ENCODE results near the gene EMID1.
A peak's percentile ranks its signal among the peaks of the same experiment; 100 is the strongest.
"Not testable (repeated sequence)": the region's sequence is repeated elsewhere in the genome, so short reads cannot be mapped to it uniquely, and the experiment has no call there.

The EMID1 gene

DNA sequence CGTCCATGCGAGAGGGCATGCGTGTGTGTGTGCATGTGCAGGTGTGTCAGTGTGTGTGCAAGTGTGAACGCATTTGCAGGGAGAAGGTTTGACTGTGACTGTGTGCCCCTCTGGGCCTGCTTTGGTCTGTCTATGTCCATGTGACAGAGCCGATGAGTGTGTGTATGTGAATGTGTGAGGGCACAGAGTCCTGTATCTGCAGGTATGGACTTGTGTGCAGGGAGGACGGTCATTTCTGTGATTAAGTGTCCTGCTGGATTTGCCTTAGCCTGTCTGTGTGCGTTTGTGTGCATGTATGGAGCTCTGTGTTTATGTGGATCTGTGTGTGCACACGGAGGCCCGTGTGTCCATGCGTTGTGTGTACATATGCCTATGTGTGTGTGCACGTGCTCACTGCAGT, 5.4 kb downstream of the EMID1 start:
- ATAC-seq (no peak), DNase-seq (no peak)

- DNase-seq, result no peak
- no peak for ATAC-seq
Observed at GRCh38 chr22:29211466-29211865, 5.8 kb downstream of the EMID1 start.

DNA sequence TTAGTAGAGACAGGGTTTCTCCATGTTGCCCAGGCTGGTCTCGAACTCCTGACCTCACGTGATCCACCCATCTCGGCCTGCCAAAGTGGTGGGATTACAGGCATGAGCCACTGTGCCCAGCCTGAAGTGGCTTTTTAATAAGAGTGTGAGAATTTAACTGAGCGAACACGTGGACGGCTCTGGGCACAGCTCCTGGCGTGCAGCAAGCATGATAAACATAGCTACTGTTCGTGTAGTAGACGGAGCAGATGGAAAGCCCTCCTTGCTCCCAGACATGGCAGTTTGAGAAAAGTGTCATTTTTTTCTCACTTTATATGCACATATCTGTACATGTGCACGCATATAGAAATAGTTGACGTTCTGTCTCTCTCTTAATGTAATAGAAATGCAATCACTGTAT, 7.0 kb downstream of the EMID1 start:
- no peak for ATAC-seq
- DNase-seq, result no peak

- DNase-seq (no peak), ATAC-seq (no peak)
Observed at GRCh38 chr22:29213493-29213892, 7.8 kb downstream of the EMID1 start.

DNA sequence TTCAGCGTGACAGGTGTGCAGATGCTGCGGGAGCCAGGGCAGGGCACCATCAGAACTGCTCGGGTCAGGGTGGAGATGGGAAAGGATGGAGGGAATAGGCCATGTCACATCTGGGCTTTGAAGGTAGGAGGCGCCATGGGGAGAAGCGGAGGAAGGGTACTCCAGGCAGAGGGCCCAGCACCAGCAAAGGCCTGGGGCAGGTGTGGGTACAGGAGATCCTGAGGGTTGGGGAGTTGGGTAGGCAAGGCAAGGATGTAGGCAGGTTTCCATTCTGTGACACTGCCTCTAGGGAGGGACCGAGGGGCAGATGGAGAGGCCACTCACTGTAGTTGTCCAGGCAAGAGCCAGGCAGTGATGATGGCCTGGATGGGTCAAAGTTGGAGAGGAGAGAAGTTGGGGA, 8.5 kb downstream of the EMID1 start:
- DNase-seq (no peak), ATAC-seq (no peak)

DNA sequence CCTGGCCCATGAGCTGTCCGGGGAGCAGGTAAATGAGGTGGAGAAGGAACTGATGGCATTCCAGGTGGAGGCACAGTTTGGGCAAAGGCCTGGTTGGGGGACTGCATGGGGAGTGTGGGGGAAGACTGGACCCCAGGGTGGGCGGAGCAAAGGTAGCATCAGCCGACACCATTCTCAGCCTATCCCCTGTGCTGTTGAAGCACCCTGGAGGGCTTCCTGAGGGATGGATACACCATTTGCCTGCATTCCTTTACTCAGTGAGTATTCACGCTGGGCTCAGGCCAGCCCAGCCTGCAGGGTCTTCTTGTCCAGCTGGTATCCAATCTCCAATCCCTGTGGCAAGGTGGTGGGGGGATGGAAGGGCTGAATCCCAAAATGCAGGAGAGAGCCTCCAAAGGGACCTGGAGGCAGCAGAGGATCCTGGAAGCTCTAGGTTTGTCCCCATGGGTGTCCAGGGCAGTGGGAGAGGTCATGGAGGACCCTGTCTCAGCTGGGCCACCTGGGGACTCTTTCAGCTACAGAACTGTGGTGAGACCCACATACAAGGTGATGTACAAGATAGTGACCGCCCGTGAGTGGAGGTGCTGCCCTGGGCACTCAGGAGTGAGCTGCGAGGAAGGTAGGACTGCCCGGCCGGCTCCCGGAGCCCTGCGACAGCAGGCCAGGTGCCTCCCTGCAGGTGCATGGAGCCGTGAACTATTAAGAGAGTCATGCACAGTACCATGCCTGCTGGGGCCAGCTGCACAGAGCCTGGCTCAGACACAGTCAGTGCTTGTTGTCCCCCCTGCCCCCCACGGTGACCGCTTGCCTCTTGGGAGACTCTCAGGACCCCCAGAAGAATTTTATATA, 9.5 kb downstream of the EMID1 start:
- no peak for ATAC-seq

GRCh38 chr22:29216011-29216872, 10.5 kb downstream of the EMID1 start:
- ATAC-seq, result no peak
- DNase-seq, result no peak

More for the DNA sequence above, 9.5 kb downstream of the EMID1 start:
- DNase-seq, result no peak

- ATAC-seq (peak; percentile 19), DNase-seq (no peak)
Observed at GRCh38 chr22:29216873-29217666, 11.4 kb downstream of the EMID1 start.

DNA sequence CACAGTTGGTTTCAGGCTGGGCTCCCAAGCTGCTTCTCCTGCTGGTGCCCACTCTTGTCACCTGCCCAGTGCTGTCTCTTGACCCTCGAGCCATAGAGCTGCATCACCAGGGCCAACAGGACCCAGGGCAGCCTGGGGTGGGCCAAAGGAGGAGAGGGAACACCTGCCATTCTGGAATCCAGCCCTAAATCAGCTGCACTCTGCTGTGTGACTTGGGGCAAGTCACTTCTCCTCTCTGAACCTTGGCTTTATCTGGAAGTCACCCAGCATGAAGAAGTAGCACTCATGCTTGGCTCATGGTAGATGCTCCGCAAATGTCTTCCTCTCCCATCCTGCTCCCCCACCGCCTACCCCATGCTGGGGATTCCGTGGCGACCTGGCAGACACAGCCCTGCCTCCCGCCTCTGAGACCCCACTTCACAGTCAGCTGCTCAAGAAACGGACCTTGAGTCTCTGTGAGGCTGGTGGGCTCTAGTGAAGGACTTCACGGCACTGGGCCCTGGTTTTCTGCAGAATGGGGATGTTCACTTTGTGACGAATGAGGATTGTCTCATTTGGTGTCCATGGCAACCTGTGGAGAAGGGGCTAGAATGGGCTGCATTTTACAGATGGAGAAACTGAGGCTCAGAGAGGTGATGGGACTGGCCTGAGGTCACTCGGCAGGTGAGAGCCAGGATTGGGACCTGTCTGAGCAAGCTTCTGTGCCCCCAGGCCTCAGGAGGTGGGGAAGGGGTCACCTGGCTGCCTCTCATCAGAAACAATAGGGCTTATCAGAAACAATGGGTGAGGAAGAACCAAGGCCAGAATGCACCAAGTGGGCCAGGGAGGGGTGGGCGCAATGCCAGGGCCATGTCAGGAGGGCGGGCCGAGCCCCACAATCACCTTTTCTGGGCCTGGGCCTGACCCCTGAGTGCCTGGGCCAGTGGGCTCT, 12.4 kb downstream of the EMID1 start:
- ATAC-seq (no peak), DNase-seq (no peak)

DNA sequence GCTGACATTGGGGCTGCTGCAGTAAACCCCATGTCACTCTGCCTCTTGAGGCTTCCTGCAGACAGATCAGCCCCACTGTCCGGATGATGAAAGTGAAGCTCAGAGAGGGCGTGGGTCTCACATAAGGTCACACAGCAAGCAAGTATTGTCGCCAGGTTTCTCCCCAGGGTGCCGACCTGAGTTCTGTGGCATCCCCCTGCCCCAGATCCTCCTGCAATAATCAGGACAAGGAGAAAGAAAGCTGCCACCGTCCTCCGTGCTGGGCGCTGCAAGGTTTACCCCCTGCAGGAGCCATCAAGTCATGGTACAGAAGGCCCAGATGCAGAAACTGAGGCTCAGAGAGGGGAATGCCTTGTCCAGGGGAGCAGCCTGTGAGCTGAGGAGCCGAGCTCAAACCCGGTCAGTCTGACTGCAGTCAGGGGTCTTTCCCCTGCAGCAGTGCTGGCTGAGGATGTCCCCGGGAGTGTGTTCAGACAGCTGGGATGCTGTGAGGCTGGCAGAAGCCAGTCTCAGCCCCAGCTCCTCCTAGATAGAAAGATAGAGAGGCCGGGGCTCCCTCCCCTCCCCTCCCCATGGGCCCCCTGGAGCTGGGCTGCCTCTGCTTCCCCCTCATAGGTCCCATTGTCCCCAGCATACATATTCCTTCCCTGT, 13.2 kb downstream of the EMID1 start:
- DNase-seq, result no peak
- ATAC-seq, result no peak

- DNase-seq, ATAC-seq: not testable (repeated sequence)
Observed at GRCh38 chr22:29219409-29219782, 13.7 kb downstream of the EMID1 start.

DNA sequence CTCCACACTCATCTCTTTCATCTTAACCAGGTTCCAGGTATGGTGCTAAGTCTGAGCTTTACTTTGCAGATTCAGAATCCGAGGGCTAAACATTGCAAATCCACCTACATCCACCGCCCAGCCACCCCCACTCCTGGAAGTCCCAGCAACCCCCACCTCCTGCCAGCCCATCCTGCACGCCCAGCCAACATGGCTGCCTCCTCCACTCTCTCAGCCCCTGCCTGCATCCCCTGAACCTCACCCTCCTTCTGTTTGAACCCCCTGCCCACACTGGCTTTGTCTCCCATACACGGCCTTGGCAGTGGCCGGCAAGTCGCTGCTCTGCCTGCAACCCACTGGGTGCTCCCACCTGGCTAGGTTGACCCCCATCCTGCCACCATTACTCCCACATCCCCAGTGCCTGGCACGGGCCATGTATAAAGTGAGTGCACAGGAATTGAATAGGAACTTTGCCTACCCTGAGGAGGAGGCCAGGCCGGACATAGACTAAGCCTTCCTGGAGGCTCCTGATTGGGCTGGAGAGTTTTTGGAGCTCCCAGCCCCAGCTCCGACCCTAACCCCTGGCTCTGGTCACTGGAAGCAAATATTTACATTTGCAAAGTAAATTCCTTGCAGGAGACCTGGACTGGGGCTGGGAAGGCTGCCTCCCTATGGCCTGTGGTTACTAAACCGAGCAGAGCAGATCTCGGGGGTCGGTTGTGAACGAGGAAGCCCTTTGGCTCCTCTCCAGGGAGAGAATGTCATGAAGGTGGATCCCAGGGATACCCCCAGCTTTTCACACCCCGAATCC, 14.4 kb downstream of the EMID1 start:
- no peak for DNase-seq
- no peak for ATAC-seq

- DNase-seq, result no peak
- ATAC-seq, result no peak
Observed at GRCh38 chr22:29224121-29224858, 18.6 kb downstream of the EMID1 start.

- ATAC-seq (no peak), DNase-seq (no peak)
Observed at GRCh38 chr22:29224859-29225410, 19.2 kb downstream of the EMID1 start.

GRCh38 chr22:29225422-29226090, 19.9 kb downstream of the EMID1 start:
- ATAC-seq (no peak), DNase-seq (no peak)

GRCh38 chr22:29226351-29226981, 20.8 kb downstream of the EMID1 start:
- ATAC-seq (peak; percentile 5), DNase-seq (no peak)

GRCh38 chr22:29230972-29231875, 25.5 kb downstream of the EMID1 start:
- ATAC-seq (no peak), DNase-seq (no peak)
